Measurements from ENCODE around the gene PTOV1.

PTOV1 gene

DNA sequence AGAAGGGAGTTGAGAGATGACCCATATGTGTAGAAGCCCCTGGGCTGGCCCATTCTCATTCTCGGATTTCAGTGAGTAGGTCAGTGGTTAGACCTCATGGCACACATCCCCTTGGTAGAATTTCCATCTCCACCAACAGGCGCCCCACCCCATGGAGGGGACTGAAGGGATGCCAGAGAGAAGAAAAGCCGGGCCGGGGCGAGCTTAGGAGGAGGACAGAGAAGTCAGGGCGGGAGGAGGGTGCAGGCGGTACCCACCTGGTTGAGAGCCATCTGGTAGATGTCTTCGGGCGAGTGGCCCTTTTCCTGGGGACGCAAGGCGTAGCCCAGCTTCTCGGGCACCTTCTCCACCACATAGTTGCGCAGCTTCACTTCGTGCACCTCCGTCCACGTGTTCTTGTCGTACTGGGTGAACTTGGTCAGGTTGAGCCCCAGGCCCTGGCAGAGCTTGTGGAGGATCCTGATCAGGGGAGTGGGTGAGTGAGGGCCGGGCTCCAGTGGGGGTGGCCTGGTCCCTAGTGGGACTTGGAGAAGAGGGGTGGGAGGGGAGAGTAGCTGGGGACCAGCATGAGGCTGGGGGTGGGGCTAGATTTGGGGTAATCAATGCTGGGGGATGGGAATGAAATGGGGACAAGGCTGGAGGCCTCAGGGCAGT lies 43.2 kb downstream of the PTOV1 start:
- TF ChIP-seq, protein P1, sequence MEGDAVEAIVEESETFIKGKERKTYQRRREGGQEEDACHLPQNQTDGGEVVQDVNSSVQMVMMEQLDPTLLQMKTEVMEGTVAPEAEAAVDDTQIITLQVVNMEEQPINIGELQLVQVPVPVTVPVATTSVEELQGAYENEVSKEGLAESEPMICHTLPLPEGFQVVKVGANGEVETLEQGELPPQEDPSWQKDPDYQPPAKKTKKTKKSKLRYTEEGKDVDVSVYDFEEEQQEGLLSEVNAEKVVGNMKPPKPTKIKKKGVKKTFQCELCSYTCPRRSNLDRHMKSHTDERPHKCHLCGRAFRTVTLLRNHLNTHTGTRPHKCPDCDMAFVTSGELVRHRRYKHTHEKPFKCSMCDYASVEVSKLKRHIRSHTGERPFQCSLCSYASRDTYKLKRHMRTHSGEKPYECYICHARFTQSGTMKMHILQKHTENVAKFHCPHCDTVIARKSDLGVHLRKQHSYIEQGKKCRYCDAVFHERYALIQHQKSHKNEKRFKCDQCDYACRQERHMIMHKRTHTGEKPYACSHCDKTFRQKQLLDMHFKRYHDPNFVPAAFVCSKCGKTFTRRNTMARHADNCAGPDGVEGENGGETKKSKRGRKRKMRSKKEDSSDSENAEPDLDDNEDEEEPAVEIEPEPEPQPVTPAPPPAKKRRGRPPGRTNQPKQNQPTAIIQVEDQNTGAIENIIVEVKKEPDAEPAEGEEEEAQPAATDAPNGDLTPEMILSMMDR (conservative IDR thresholded peaks at IDR 0.05; ENCODE audit: low read depth): no peak
- ChIA-PET POLR2A (ENCODE audit: low non-redundant PET) (no interaction called here), CTCF (interaction anchor here (0.5 to 1.1 kb wide), 3 partner anchors 230 to 723 kb away, joined by 3 to 4 read pairs (median 3); no protein-coding TSS in a partner anchor)
- DNase-seq (ENCODE audit: low spot score): no peak
- no peak overlapping the region for H3K27ac ChIP-seq

DNA sequence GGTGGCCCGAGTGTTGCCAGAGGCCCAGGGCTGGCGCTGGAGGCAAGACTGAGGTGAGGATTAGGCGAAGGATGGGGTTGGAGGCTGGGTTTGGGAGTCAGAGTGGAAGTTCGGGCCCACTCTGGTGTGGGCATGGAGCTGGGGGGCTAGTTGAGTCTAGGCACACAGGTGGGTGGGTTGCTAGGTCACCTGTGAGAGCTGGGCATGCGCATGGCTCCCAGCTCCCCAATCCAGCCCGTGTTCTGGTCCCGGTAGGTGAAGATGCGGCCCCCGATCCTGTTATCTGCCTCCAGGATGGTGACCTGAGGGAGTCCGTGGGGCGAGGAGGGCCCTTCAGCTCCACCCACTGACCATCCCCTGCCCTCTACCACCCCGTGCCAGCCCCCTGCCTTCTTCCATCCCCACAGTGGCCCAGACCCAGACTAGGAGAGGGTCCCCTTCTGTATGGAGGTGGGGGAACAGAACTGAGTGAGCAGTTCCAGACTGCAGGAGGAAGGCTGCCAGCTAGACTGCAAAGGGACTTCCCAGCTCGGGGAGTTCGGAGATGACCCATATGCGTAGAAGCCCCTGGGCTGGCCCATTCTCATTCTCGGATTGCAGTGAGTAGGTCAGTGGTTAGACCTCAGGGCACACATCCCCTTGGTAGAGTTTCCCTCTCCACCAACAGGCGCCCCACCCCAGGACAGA lies 44.1 kb downstream of the PTOV1 start:
- ChIA-PET POLR2A (ENCODE audit: low non-redundant PET) (no interaction called here), CTCF (interaction anchor here (0.6 to 1.1 kb wide), 2 partner anchors 45 to 241 kb away, joined by 3 to 4 read pairs; no protein-coding TSS in a partner anchor)
- H3K27ac ChIP-seq: no peak overlapping the region
- TF ChIP-seq, protein P1 (conservative IDR thresholded peaks at IDR 0.05; ENCODE audit: low read depth): no peak
- no peak for DNase-seq (ENCODE audit: low spot score)

DNA sequence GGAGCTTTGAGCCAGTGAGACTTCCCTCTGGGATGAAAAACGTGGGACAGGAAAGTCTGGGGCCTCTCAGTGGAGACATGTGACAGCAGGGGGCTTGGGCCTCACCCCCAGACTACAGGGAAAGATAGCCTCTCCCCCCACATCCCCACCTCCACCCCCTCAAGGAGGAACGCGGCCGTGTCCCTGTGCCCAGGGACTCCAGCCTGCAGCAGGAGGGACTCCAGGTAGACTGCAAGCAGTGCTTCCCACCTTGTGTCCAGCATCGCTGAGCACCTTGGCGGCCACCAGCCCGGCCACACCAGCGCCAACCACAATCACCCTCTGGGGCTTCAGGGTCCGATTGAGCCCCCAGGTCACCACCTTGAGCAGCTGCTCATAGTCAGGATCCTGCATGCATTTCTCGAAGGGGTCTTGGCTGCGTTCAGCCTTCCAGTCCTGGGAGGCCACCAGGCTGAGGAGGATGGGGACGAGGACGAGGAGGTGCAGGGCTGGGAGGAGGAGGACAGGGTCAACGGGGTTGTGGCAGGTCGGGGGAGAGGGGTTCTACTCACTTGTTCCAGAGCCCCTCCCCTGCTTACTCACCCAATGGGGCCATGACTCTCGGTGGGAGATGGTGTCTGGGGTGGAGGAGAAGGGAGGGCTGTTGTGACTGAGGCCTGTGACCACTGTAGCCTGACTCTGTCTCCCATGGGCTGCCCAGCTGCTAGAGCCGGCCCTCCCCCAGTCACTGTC lies 44.8 kb downstream of the PTOV1 start:
- TF ChIP-seq, protein P1 (conservative IDR thresholded peaks at IDR 0.05; ENCODE audit: low read depth): no peak
- no peak for DNase-seq (ENCODE audit: low spot score)
- no peak overlapping the region for H3K27ac ChIP-seq
- CTCF ChIA-PET: no interaction called here
- POLR2A ChIA-PET (ENCODE audit: low non-redundant PET): no interaction called here

DNA sequence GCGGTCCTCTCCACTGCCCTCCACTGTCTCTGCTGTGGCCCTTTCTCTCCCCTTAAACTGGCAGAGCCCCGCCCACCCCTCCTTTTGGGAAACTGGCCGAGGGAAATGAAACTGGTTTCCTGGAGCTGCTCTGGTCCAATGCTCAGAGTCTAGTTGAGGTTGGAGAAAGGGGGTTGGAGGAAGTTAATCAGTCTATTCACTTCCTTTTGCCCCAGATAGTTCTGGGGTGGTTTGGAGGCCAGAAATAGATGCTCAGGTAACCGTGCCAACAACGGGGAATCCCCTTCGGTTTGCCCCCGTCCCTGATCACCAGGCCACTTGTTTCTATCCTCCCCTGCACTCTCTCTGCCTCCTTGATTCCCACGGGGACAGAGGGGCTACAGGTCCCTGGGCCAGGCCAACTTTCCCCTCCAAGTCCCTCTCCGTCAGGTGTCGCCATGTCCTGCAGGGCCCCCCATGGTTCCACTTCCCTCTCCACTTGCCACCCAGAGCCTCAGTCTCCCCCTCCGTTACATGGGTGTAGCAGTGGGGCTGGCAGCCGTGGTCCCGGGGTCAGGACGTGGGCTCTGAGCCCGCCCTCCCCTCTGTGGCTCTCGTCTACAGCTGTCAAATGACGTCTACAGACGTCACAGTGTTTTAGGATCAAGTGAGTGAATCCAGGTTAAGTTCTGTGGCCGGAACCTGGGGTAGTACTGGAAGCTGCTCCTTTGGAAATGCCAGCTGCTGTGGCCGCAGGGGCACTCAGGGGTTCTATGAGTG lies 46.1 kb downstream of the PTOV1 start, which contains the start of gene IL4I1:
TSS of gene IL4I1 (minus strand) at position 25 of the 759 bp plus-strand sequence. CDS start 727 bp downstream, outside the sequence.
- POLR2A ChIA-PET (ENCODE audit: low non-redundant PET): no interaction called here
- CTCF ChIA-PET: interaction anchor here (0.6 kb wide), 2 partner anchors 9 to 168 kb away, joined by 4 to 5 read pairs; no protein-coding TSS in a partner anchor
- H3K27ac ChIP-seq: no peak within 1 kb of the TSS; the same call in 1 of the 2 replicates
- no peak for DNase-seq (ENCODE audit: low spot score)
- TF ChIP-seq, protein P1 (conservative IDR thresholded peaks at IDR 0.05; ENCODE audit: low read depth): no peak

DNA sequence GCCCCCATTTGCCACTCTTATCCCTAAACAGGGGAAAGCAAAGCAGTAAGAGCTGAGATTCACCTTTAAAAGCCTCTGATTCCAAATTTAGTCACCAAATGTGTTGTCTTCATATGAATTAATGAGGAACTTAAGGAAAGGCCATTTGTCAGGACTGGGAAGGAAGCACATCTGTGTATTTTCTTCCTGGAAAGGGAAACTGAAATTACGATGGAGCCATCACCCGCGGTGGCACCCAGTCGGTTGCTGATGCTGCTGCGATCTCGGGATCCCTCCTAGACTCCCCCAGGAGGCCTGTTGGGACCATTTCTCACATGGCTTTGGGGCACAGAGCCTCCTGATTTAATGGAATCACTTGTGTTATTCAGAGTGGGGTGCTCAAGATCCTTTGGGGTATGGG lies 53.2 kb downstream of the PTOV1 start:
- H3K27ac ChIP-seq: no peak overlapping the region
- no peak for DNase-seq (ENCODE audit: low spot score)
- TF ChIP-seq, protein P1 (conservative IDR thresholded peaks at IDR 0.05; ENCODE audit: low read depth): no peak
- POLR2A ChIA-PET (ENCODE audit: low non-redundant PET): no interaction called here
- CTCF ChIA-PET: no interaction called here
